ENCODE data around the gene FCER2.
A peak's percentile ranks its signal among the peaks of the same experiment; 100 is the strongest.

The FCER2 gene

GRCh38 chr19:7658219-7658686, 43.7 kb downstream of the FCER2 start:
- Mint-ChIP-seq H3K4me1 (peaks cover 4% of the 10 kb centered on the region), H3K9me3 (no peaks in the 10 kb centered on the region), H3K27me3 (no peaks in the 10 kb centered on the region), H3K27ac (ENCODE audit: low read depth) (no peak overlapping the region), H3K4me3 (peak overlapping the region; percentile 46), H3K36me3 (ENCODE audit: insufficient read depth) (peaks cover 5% of the 10 kb centered on the region)
- DNase-seq (ENCODE audit: low spot score in 2 of 2) (no peak), ATAC-seq (replicated peaks; ENCODE audit: extremely low read depth, poor library complexity, severe bottlenecking) (peak; percentile 68)

GRCh38 chr19:7657131-7657751, 44.7 kb downstream of the FCER2 start:
- no peaks in the 10 kb centered on the region for H3K27me3 Mint-ChIP-seq
- ATAC-seq (replicated peaks; ENCODE audit: extremely low read depth, poor library complexity, severe bottlenecking) (peak; percentile 52), DNase-seq (ENCODE audit: low spot score in 2 of 2) (no peak)
- no peak overlapping the region for H3K4me3 Mint-ChIP-seq
- H3K27ac Mint-ChIP-seq (ENCODE audit: low read depth) = no peak overlapping the region
- H3K36me3 Mint-ChIP-seq (ENCODE audit: insufficient read depth) = peaks cover 5% of the 10 kb centered on the region
- H3K9me3 Mint-ChIP-seq = no peaks in the 10 kb centered on the region
- H3K4me1 Mint-ChIP-seq = peaks cover 14% of the 10 kb centered on the region

GRCh38 chr19:7655581-7655980, 46.4 kb downstream of the FCER2 start:
- ATAC-seq (replicated peaks; ENCODE audit: extremely low read depth, poor library complexity, severe bottlenecking) = no peak
- no peak for DNase-seq (ENCODE audit: low spot score in 2 of 2)
- H3K27ac Mint-ChIP-seq (ENCODE audit: low read depth) = peak overlapping the region; percentile 24
- H3K9me3 Mint-ChIP-seq = no peaks in the 10 kb centered on the region
- no peaks in the 10 kb centered on the region for H3K27me3 Mint-ChIP-seq
- H3K4me1 Mint-ChIP-seq = peaks cover 18% of the 10 kb centered on the region
- H3K36me3 Mint-ChIP-seq (ENCODE audit: insufficient read depth) = peaks cover 7% of the 10 kb centered on the region
- no peak overlapping the region for H3K4me3 Mint-ChIP-seq

- Mint-ChIP-seq H3K36me3 (ENCODE audit: insufficient read depth) (peaks cover 9% of the 10 kb centered on the region), H3K4me1 (peaks cover 18% of the 10 kb centered on the region), H3K27ac (ENCODE audit: low read depth) (no peak overlapping the region), H3K9me3 (no peaks in the 10 kb centered on the region), H3K4me3 (no peak overlapping the region), H3K27me3 (no peaks in the 10 kb centered on the region)
- DNase-seq (ENCODE audit: low spot score in 2 of 2) (no peak), ATAC-seq (replicated peaks; ENCODE audit: extremely low read depth, poor library complexity, severe bottlenecking) (no peak)
These were observed 47.5 kb downstream of the FCER2 start for GRCh38 chr19:7654401-7654800.

- no peaks in the 10 kb centered on the region for H3K9me3 Mint-ChIP-seq
- DNase-seq (ENCODE audit: low spot score in 2 of 2) (peak; percentile 83 to 92), ATAC-seq (replicated peaks; ENCODE audit: extremely low read depth, poor library complexity, severe bottlenecking) (peak; percentile 98)
- peaks cover 9% of the 10 kb centered on the region for H3K36me3 Mint-ChIP-seq (ENCODE audit: insufficient read depth)
- peak overlapping the region; percentile 93 for H3K27ac Mint-ChIP-seq (ENCODE audit: low read depth)
- H3K4me3 Mint-ChIP-seq = peak overlapping the region; percentile 76
- no peaks in the 10 kb centered on the region for H3K27me3 Mint-ChIP-seq
- peaks cover 15% of the 10 kb centered on the region for H3K4me1 Mint-ChIP-seq
These were observed 49.8 kb downstream of the FCER2 start for GRCh38 chr19:7652061-7652641.

DNA sequence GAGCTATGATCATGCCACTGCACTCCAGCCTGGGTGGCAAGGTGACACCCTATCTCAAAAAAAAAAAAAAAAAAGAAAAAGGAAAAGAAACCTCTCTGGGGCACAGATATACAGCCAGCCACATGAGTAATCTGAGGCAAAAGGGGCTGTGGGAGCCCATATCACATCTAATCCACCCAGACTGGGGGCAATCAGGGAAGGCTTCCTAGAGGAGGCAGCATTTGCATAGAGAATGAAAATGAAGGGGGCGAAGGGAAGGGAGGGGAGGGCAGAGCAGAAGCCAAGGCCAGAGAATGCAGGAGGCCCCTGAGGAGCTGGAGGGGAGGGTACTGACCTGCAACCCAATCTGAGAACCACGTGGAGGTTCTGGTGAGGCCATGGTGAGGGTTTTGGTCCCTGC, 51.8 kb downstream of the FCER2 start:
- Mint-ChIP-seq H3K4me1 (peaks cover 14% of the 10 kb centered on the region), H3K27ac (ENCODE audit: low read depth) (no peak overlapping the region), H3K4me3 (no peak overlapping the region), H3K27me3 (no peaks in the 10 kb centered on the region), H3K36me3 (ENCODE audit: insufficient read depth) (peaks cover 12% of the 10 kb centered on the region), H3K9me3 (no peaks in the 10 kb centered on the region)
- DNase-seq (ENCODE audit: low spot score in 2 of 2) (no peak), ATAC-seq (replicated peaks; ENCODE audit: extremely low read depth, poor library complexity, severe bottlenecking) (no peak)

DNA sequence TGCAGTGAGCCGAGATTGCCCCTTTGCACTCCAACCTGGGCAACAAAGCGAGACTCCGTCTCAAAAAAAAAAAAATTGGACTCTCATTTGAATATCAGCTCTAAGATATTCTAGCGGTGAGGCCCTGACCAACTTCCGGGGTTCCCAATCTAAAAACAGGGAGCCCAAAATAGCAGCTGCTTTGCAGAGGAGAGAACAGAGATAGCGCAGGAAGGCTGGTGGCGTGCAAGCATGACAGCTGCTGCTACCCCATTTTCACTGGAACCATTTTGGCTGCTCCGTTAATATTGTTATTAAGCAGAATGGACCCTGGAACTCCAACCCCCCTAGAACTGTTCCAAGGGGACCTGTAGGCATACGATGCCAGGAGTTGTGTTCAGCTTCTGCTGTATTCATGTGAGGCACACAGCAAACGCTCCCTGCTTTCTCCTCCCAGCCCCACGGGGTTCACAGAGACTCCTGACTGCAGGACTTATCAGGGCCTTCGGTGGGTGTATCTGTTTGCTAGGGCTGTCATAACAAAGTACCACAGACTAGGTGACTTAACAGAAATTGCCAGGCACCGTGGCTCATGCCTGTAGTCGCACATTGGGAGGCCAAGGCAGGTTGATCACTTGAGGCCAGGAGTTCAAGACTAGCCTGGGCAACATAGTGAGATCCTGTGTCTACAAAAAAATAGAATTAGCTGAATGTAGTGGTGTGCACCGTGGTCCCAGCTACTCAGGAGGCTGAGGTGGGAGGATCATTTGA, 53.5 kb downstream of the FCER2 start:
- Mint-ChIP-seq H3K4me3 (no peak overlapping the region), H3K27ac (ENCODE audit: low read depth) (no peak overlapping the region), H3K27me3 (no peaks in the 10 kb centered on the region), H3K9me3 (no peaks in the 10 kb centered on the region), H3K4me1 (peaks cover 14% of the 10 kb centered on the region), H3K36me3 (ENCODE audit: insufficient read depth) (peaks cover 18% of the 10 kb centered on the region)
- ATAC-seq (replicated peaks; ENCODE audit: extremely low read depth, poor library complexity, severe bottlenecking) (no peak), DNase-seq (ENCODE audit: low spot score in 2 of 2) (no peak)

GRCh38 chr19:7647156-7647555, 54.8 kb downstream of the FCER2 start:
- no peaks in the 10 kb centered on the region for H3K9me3 Mint-ChIP-seq
- ATAC-seq (replicated peaks; ENCODE audit: extremely low read depth, poor library complexity, severe bottlenecking) (no peak), DNase-seq (ENCODE audit: low spot score in 2 of 2) (no peak)
- no peak overlapping the region for H3K4me3 Mint-ChIP-seq
- peaks cover 18% of the 10 kb centered on the region for H3K36me3 Mint-ChIP-seq (ENCODE audit: insufficient read depth)
- H3K4me1 Mint-ChIP-seq = peaks cover 3% of the 10 kb centered on the region
- no peak overlapping the region for H3K27ac Mint-ChIP-seq (ENCODE audit: low read depth)
- no peaks in the 10 kb centered on the region for H3K27me3 Mint-ChIP-seq

GRCh38 chr19:7646426-7646700, 55.6 kb downstream of the FCER2 start:
- no peaks in the 10 kb centered on the region for H3K4me1 Mint-ChIP-seq
- H3K27me3 Mint-ChIP-seq = no peaks in the 10 kb centered on the region
- H3K9me3 Mint-ChIP-seq = no peaks in the 10 kb centered on the region
- ATAC-seq (replicated peaks; ENCODE audit: extremely low read depth, poor library complexity, severe bottlenecking) = no peak
- H3K27ac Mint-ChIP-seq (ENCODE audit: low read depth) = peak overlapping the region; percentile 56
- peaks cover 19% of the 10 kb centered on the region for H3K36me3 Mint-ChIP-seq (ENCODE audit: insufficient read depth)
- DNase-seq (ENCODE audit: low spot score in 2 of 2) = no peak
- no peak overlapping the region for H3K4me3 Mint-ChIP-seq

DNA sequence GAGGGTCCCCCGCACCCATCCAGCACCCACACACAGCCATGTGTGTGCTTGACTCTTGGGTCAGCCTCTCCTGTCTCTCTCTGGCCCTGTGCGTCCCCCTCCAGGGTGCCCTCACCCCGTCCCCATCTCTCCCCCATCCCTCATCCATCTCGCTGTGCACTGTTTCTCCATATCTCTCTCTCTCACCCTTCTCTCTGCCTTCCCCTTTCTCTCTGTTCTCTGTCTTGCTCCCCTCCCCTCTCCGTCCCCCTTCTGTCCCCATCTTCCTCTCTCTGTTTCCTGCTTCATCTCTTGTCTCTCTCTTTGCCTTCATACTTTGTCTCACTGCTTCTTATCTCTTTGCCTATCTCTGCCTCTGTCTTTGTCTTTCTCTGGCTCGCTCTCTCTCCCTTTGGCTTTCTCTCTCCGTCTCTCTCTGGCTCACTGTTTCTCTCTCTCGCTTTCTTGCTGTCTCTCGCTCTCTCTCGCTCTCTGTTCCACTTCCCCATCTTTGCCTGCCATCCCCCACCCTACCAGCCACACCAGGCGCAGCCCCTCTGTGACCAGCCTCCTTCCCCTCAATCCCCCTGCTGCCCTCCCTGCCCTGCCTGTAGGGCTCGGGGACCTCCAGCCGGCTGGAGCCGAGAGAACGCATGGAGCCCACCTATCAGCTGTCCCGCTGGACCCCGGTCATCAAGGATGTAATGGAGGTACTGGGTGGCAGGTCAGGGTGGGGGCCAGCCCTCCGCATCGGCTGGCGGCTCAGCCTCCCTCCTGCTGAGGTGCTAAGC, 56.1 kb downstream of the FCER2 start:
- no peaks in the 10 kb centered on the region for H3K27me3 Mint-ChIP-seq
- no peak overlapping the region for H3K4me3 Mint-ChIP-seq
- DNase-seq (ENCODE audit: low spot score in 2 of 2) (no peak), ATAC-seq (replicated peaks; ENCODE audit: extremely low read depth, poor library complexity, severe bottlenecking) (no peak)
- H3K36me3 Mint-ChIP-seq (ENCODE audit: insufficient read depth) = peaks cover 21% of the 10 kb centered on the region
- peak overlapping the region; percentile 56 for H3K27ac Mint-ChIP-seq (ENCODE audit: low read depth)
- no peaks in the 10 kb centered on the region for H3K4me1 Mint-ChIP-seq
- no peaks in the 10 kb centered on the region for H3K9me3 Mint-ChIP-seq

DNA sequence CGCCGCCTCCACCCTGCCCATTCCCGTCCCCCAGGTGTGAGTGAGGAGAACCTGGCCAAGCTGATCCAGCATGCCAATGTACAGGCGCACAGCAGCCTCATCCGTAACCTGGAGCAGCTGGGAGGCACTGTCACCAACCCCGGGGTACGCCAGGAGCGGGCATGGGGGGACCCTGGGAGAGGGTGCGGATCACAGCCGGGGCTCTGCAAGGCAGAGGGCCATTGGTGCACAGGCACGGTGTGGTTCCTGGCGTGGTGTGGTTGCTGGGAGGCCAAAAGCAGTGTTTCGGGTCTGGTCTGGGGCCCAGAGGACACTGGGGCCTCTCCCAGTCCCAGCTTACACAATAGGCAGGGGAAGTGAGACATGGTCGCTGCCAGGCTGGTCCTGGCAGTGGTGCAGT, 56.8 kb downstream of the FCER2 start:
- no peak for DNase-seq (ENCODE audit: low spot score in 2 of 2)
- Mint-ChIP-seq H3K27ac (ENCODE audit: low read depth) (no peak overlapping the region), H3K4me3 (no peak overlapping the region), H3K27me3 (no peaks in the 10 kb centered on the region), H3K9me3 (no peaks in the 10 kb centered on the region), H3K36me3 (ENCODE audit: insufficient read depth) (peaks cover 20% of the 10 kb centered on the region), H3K4me1 (peaks cover 2% of the 10 kb centered on the region)
- no peak for ATAC-seq (replicated peaks; ENCODE audit: extremely low read depth, poor library complexity, severe bottlenecking)

GRCh38 chr19:7644550-7644877, 57.4 kb downstream of the FCER2 start:
- Mint-ChIP-seq H3K4me1 (peaks cover 9% of the 10 kb centered on the region), H3K27me3 (no peaks in the 10 kb centered on the region), H3K9me3 (no peaks in the 10 kb centered on the region), H3K27ac (ENCODE audit: low read depth) (no peak overlapping the region), H3K4me3 (no peak overlapping the region), H3K36me3 (ENCODE audit: insufficient read depth) (peaks cover 18% of the 10 kb centered on the region)
- DNase-seq (ENCODE audit: low spot score in 2 of 2) = no peak
- no peak for ATAC-seq (replicated peaks; ENCODE audit: extremely low read depth, poor library complexity, severe bottlenecking)

Measured in central memory CD8-positive, alpha-beta T cell (primary cell).